Naive B cell (primary cell): Measurements from ENCODE around the gene ADM. TPM values are rescaled to one million over a fixed set of nuclear protein-coding genes. Genes with fewer than 3 reads are reported as not detected.

Experiments
- ATAC-seq, 2 donors: fragments of 150-1000 bp; cut with Tn5 transposase; 2 replicates each; pipeline ENCODE4 v1.10.0; 2021; ENCODE audit warnings: low read depth in 2 of 2, mild to moderate bottlenecking in 2 of 2, moderate library complexity in 2 of 2
- DNase-seq: peaks from one replicate; pipeline ENCODE4 v3.0.0; 2022
- H3K27ac Mint-ChIP-seq, 6 donors: one replicate each; pipeline ENCODE4 v1.8.0; 2020 to 2022; ENCODE audit warnings: mild to moderate bottlenecking in 6 of 6, mixed read lengths in 6 of 6, moderate library complexity in 5 of 6, inconsistent platforms in 2 of 6
- H3K27me3 Mint-ChIP-seq, 3 donors: one replicate each; pipeline ENCODE4 v1.8.0; 2021 to 2022; ENCODE audit warnings: mixed read lengths in 3 of 3, mild to moderate bottlenecking in 1 of 3
- H3K36me3 Mint-ChIP-seq, 2 donors: one replicate each; pipeline ENCODE4 v1.8.0; 2020 to 2022; ENCODE audit warnings: mixed read lengths in 2 of 2, inconsistent platforms in 1 of 2, mild to moderate bottlenecking in 1 of 2
- H3K4me1 Mint-ChIP-seq, 3 donors: one replicate each; pipeline ENCODE4 v1.8.0; 2020 to 2022; ENCODE audit warnings: mixed read lengths in 3 of 3, inconsistent platforms in 1 of 3, mild to moderate bottlenecking in 1 of 3, moderate library complexity in 1 of 3
- H3K4me3 Mint-ChIP-seq, 8 donors: one replicate each; pipeline ENCODE4 v1.8.0; 2020 to 2022; ENCODE audit warnings: mild to moderate bottlenecking in 8 of 8, mixed read lengths in 8 of 8, moderate library complexity in 8 of 8, inconsistent platforms in 2 of 8
- H3K9me3 Mint-ChIP-seq, 7 donors: one replicate each; pipeline ENCODE4 v1.8.0; 2020 to 2022; ENCODE audit warnings: mixed read lengths in 7 of 7, mild to moderate bottlenecking in 5 of 7, inconsistent platforms in 2 of 7, moderate library complexity in 1 of 7
- polyA plus RNA-seq, 6 donors: library from polyadenylated mRNA; unstranded; fragments of 300-500 nt; fragmentation: Illumina TruSeq; gene quantifications; one replicate each; pipeline ENCODE4 v1.2.3, GENCODE V29; 2021; ENCODE audit warnings: low read depth in 6 of 6

The ADM gene
- polyA plus RNA-seq, 6 donors from 2014 or later, result 0.19 to 1.9 TPM; not detected in 4

DNA sequence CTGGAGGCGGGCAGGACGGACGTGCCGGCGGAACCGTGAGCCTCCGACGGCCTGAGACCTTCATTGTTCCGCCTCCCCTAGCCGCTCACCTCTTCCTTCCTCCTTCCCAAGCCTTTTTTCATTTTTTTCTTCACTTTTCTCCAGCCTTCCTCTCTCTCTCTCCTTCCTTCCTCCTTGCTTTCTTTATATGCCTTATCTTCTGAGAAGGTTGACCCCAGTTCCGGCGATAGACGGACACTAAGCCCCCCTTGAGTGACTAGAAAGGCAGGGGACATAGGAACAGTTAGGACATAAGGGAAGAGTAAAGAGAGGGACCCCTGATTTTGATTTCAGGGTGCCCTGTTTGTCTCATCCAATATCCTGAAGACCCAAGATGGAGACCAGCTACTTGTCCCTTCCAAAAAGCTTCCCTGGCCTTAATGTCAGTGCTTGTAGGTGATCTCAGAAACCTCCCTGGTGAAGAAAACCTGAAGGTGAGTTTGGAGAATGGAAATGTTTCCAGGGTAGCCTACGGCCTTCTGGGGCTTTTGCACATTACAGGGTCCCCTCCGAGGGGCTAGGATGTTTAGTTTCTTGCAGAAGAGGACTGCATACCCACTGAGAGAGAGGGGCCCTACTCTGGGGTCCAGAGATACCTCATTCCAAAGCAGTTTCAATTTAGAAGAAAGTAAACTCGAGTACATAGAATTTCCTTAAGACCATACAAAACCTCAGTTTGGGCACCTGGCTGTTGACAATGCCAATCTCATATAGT lies 3.5 kb downstream of the ADM start:
- Mint-ChIP-seq H3K27ac (peak overlapping the region; percentile 43 to 95 (median 88)), H3K9me3 (no peaks in the 10 kb centered on the region), H3K36me3 (no peaks in the 10 kb centered on the region), H3K4me1 (peaks cover 36 to 52% (median 42%) of the 10 kb centered on the region in 3 donors), H3K27me3 (peaks cover 6 to 25% (median 16%) of the 10 kb centered on the region in 3 donors), H3K4me3 (peak overlapping the region; percentile 83 to 100 (median 95))
- DNase-seq (no peak), ATAC-seq (no peak)

DNA sequence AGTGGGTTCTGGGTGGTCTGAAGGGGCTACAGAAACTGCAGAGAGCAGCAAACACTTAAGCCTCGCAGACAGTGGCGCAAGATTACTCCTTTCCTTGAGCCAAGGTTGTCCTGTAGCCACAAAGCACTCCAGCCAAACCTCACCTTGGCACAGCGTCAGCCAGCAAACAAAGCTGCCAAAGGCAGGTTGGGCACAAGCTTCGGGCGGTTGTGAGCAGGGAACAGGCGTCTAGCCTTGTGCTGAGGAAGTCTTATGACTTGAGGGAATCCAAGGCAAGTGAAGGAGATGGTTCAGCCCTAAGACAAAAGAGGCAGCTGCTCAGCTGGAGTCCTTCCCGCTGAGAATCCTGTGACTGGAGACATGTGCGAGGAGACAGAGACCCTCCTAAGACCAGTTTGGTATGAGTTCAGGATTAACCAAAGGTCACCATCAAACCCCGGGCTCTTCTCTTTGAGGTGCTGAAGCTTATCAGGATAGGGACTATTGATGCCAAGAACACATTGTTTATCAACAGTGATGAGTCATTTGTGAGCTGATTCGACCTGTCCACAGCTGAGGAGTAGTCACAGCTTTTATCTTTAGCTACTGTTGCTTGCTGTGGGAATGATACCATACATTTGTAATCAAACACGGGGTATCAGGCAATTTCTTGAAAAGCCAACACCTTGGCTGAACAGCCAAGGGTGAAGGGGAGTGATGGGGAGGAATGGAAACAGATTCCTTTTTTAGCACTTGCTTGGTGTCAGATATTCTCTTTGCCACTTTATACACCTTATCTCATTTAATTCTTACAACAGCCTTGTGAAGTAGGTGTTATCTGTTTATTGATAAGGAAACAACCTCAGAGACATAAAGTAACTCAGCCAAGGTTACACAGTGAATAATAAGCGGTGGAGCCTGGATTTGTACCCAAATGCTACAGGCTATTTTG lies 4.6 kb downstream of the ADM start:
- DNase-seq (no peak), ATAC-seq (no peak)
- H3K36me3 Mint-ChIP-seq, result no peaks in the 10 kb centered on the region
- no peak overlapping the region for H3K27ac Mint-ChIP-seq
- peaks cover 25 to 43% (median 32%) of the 10 kb centered on the region in 3 donors for H3K4me1 Mint-ChIP-seq
- H3K27me3 Mint-ChIP-seq, result peaks cover 6 to 25% (median 16%) of the 10 kb centered on the region in 3 donors
- H3K9me3 Mint-ChIP-seq, result no peaks in the 10 kb centered on the region
- no peak overlapping the region for H3K4me3 Mint-ChIP-seq

DNA sequence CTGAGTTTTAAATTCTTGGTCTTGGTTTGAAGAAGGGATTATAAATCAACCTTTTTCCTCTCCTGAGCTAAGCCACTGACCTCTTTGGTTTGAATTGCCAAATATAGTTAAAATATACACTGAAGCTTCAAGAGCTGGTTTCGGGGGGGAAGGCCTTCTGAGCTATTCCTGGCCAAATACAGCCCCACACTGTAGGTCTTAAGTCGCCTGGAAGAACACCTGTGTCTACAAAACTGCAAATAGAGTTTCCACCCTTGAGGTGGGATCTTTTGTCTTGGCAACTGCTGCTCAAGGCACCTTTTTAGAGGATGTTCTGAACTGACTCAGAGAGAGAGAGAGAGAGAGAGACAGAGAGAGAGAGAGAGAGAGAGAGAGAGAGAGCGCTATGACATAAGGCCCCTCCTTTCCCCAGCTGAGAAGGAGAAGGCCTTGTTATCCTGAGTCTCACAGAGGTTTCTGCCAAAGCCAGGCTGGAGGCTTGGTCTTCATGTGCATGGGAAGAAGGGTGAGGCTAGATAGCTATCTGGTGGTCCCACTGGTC lies 5.5 kb downstream of the ADM start:
- ATAC-seq (no peak), DNase-seq (no peak)
- Mint-ChIP-seq H3K9me3 (no peaks in the 10 kb centered on the region), H3K4me3 (no peak overlapping the region), H3K27me3 (peaks cover 6 to 24% (median 15%) of the 10 kb centered on the region in 3 donors), H3K36me3 (no peaks in the 10 kb centered on the region), H3K27ac (no peak overlapping the region), H3K4me1 (peaks cover 27 to 38% (median 30%) of the 10 kb centered on the region in 3 donors)

DNA sequence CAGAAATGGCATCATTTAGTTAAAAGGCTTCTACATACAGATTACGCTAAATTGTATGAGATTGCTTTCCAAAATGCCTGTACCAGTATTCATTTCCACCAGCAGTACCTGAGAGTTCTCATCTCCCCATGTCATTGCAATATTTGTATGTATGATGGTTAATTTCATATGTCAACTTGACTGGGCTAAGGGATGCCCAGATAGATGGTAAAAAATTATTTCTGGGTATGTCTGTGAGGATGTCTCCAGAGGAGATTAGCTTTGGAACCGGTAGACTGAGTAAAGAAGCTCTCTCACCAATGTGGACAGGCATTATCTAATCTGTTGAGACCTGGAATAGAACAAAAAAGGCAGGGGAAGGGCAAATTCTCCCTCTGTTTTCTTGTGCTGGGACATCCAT lies 6.9 kb downstream of the ADM start:
- Mint-ChIP-seq H3K27me3 (peaks cover 1 to 10% (median 5%) of the 10 kb centered on the region in 3 donors), H3K4me3 (no peak overlapping the region)

DNA sequence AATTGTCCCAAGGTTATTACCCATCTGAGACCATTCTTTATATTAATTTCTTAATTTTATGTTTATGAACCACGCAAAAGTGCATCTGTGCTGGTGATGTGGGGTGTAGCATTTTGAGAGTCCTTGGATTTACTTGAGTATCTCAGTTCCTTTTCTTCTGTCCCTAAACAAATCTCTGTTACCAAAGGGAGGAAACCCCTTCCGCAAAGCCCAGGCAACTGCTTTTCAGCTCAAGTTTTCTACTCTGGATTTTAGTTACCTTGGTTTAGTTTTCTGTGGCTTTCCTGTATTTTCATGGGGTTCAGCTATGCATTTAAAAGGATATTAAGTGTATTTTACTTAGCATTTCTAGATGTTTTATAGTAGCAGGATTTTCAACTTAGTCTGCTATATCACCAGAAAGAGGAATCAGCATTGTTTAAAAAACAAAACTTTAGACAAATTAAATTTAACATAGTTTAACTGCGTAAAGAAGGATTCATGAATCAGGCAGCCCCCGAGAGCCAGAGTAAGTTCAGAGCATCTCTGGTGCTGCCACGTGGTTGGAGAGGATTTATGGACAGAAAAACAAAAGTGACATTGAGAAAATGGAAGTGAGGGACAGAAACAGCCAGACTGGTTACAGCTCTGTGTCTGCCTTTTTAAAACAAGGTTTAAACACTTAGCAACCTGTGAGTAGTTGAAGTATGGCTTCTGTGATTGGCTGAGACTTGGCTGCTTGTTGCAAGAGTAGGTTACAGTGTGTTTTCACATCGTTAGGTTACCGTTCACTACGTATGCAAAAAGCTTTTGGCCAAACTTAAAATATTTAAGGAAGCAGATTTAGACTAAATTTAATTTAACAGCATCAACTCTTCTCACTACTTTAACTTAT lies 9.6 kb downstream of the ADM start:
- Mint-ChIP-seq H3K9me3 (no peaks in the 10 kb centered on the region), H3K36me3 (no peaks in the 10 kb centered on the region), H3K27me3 (peaks cover 0 to 4% (median 0%) of the 10 kb centered on the region in 3 donors), H3K4me1 (peaks cover 25 to 31% (median 29%) of the 10 kb centered on the region in 3 donors), H3K27ac (peak overlapping the region in 2 of 6 donors; percentile 12 to 35), H3K4me3 (peak overlapping the region in 2 of 8 donors; percentile 56 to 61)
- DNase-seq (peak; percentile 75), ATAC-seq (peak; percentile 82 to 86)

More for the DNA sequence above, 6.9 kb downstream of the ADM start:
- H3K4me1 Mint-ChIP-seq, result peaks cover 18 to 23% (median 23%) of the 10 kb centered on the region in 3 donors
- H3K9me3 Mint-ChIP-seq, result no peaks in the 10 kb centered on the region
- no peaks in the 10 kb centered on the region for H3K36me3 Mint-ChIP-seq
- DNase-seq (no peak), ATAC-seq (no peak)
- no peak overlapping the region for H3K27ac Mint-ChIP-seq

DNA sequence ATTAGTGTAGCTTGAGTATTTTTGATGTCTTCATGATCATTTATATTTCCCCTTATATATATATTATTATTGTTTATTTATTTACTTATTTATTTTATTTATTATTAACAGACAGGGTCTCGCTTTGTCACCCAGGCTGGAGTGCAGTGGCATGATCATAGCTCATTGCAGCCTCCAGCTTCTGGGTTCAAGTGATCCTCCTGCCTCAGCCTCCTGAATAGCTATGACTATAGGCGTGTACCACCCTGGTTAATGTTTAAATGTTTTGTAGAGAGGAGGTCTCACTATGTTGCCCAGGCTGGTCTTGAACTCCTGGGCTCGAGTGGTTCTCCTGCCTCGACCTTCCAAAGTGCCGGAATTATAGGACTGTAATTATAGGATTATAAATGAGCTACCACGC lies 10.2 kb downstream of the ADM start:
- Mint-ChIP-seq H3K4me3 (no peak overlapping the region), H3K27me3 (peaks cover 0 to 4% (median 0%) of the 10 kb centered on the region in 3 donors), H3K36me3 (no peaks in the 10 kb centered on the region), H3K27ac (no peak overlapping the region), H3K4me1 (peaks cover 29 to 35% (median 34%) of the 10 kb centered on the region in 3 donors), H3K9me3 (no peaks in the 10 kb centered on the region)
- no peak for DNase-seq
- ATAC-seq, result no peak

DNA sequence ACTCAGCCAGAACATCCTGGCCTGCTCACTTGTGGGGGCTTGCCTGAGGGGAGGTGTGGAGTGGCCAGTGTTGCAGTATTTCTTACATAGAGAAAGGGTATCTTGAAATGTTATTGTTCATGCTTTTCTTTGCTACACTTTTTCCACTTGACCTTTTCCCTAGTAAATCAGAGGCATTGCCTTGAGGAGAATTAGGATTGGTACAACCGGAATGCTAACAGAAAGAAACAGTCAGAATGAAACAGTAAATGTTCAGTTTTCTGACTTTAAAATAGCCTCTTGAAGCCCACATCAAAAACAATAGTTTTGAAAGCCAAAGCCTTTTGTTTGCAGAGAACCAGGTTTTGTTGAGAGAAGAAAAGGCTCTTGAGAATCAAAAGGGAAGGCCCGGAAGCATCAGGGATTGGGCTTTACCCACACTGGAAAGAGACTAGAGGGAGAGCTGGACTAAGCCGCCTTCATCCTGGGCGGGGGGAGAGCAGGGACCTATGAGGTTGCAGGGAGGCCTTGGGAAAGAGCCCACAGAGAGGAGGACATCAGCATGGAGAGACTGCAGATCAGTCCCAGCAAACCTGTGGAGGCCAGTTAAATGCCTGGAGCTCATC lies 12.4 kb downstream of the ADM start:
- Mint-ChIP-seq H3K36me3 (no peaks in the 10 kb centered on the region), H3K27me3 (no peaks in the 10 kb centered on the region), H3K9me3 (no peaks in the 10 kb centered on the region), H3K4me3 (peak overlapping the region in 4 of 8 donors; percentile 17 to 82 (median 32)), H3K27ac (peak overlapping the region in 5 of 6 donors; percentile 44 to 91 (median 86)), H3K4me1 (peaks cover 29 to 35% (median 34%) of the 10 kb centered on the region in 3 donors)
- ATAC-seq, result no peak
- DNase-seq, result no peak

DNA sequence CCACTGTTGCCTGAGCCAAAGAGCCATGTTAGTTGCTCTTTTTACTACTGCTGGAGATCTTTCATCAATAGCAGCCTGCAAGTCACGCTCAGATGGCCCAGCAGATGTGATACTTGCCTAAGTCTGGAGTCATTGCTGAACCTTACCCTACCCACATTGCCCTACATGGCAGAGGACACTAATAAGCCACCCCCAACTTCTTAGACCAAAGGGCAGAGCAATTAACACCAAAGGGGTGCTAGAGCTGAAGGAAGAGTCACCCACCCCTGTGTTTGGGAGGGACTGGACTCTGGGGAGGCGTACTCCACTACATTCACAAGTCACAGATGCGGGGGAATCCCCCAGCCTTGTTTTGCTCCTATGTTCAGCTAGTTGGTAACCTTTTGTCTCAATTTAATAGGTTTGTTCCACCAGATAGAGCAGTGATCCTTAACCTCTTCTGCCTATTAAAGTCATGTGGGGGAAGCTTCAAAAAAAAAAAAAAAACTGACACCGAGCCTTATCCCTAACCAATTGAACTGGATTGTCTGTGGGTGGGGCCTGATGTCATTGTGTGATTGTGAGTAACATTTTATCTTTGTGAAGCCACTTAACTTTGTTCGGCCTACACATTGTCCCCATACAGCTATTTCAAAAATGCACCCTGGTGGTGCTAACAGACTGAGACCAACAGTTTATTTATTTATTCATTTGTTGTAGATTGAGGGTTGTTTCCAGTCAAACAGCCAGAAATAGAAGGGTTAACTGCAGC lies 13.1 kb downstream of the ADM start:
- peak; percentile 59 for DNase-seq
- H3K9me3 Mint-ChIP-seq, result no peaks in the 10 kb centered on the region
- peak overlapping the region; percentile 58 to 97 (median 89) for H3K27ac Mint-ChIP-seq
- H3K4me3 Mint-ChIP-seq, result peak overlapping the region in 6 of 8 donors; percentile 17 to 82 (median 46)
- peak; percentile 79 for ATAC-seq
- H3K36me3 Mint-ChIP-seq, result no peaks in the 10 kb centered on the region
- peaks cover 33 to 37% (median 35%) of the 10 kb centered on the region in 3 donors for H3K4me1 Mint-ChIP-seq
- no peaks in the 10 kb centered on the region for H3K27me3 Mint-ChIP-seq

DNA sequence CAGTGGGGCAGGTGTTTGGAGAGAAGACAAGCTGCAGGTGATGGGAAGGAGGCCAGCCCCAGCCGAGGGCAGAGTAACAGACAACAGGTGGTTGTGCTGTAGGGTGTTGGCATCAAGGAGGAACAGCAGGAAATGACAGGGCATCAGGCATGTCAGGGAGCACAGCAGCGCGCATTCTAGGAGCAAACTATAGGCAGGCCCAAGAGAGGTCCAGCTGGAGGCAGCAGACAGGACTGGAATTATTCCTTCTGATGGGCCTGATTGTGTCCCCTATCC lies 13.6 kb downstream of the ADM start:
- no peak for ATAC-seq
- Mint-ChIP-seq H3K27me3 (peaks cover 0 to 4% (median 0%) of the 10 kb centered on the region in 3 donors), H3K4me3 (peak overlapping the region in 6 of 8 donors; percentile 17 to 65 (median 40)), H3K4me1 (peaks cover 34 to 38% (median 35%) of the 10 kb centered on the region in 3 donors), H3K9me3 (no peaks in the 10 kb centered on the region), H3K36me3 (no peaks in the 10 kb centered on the region), H3K27ac (peak overlapping the region in 5 of 6 donors; percentile 58 to 97 (median 86))
- peak; percentile 3 for DNase-seq

DNA sequence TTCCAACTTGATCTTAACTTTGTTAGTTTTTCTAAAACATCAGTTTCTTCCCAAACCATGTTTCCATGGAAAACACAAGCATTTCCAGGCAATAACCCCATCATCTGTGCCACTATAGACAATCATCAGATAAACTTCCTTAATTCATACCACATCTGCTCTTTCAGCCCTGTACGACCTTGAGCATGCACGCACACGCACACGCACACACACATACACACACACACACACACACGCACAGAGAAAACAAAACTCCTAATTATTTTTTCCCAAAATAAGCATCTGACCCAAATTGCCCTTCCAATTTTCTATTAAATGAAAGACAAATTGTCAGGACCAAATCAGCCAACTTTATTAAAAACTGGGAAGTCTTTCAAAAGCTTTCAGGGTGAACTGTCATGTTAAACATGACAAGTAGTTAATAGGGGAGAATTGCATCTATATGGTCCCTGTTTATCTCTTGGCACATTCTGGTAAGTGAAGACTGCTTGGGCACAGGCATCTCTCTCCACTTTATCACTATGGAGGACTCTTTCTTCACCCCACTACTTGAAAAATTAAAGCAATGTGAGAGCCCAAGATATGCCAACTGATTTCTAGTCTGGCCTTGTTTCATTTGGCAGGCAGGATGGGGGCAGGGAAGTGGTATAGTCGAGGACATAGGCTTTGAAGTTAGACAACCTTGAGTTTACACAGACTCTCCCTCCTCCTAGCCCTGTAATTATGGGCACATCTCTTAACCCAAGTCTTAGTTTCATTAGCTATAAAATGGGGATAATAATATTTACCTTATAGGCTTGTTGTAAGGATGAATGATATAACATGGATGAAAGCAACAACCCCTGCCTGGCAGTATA lies 15.1 kb downstream of the ADM start:
- ATAC-seq (no peak), DNase-seq (no peak)
- Mint-ChIP-seq H3K27ac (peak overlapping the region in 2 of 6 donors; percentile 21 to 32), H3K4me1 (peaks cover 29 to 33% (median 32%) of the 10 kb centered on the region in 3 donors), H3K27me3 (peaks cover 0 to 14% (median 0%) of the 10 kb centered on the region in 3 donors), H3K9me3 (no peaks in the 10 kb centered on the region), H3K36me3 (no peaks in the 10 kb centered on the region), H3K4me3 (no peak overlapping the region)
